HepG2 (cell line): ENCODE measurements around the gene COX4I1. TPM values are rescaled to one million over a fixed set of nuclear protein-coding genes. Genes with fewer than 3 reads are reported as not detected.

ENCODE experiments used
- ATAC-seq: fragments of 200-7000 bp; cut with Tn5 transposase; 3 replicates; pipeline ENCODE4 v1.9.1; 2020; ENCODE audit warnings: mild to moderate bottlenecking, moderate library complexity
- BruUV-seq: library from RNA; stranded (reverse); fragments of 400-500 nt; replicated peaks from 2 replicates; lab custom pipeline; 2021; lab: Mats Ljungman, UMichigan
- CTCF ChIA-PET: fragments of 300-600 bp; formaldehyde crosslinking; extraction: SDS; loops from one replicate; lab custom pipeline; 2021; ENCODE audit warnings: low total read pairs, inconsistent platforms, low intra/inter-chr PET ratio; lab: Yijun Ruan, JAX
- POLR2A ChIA-PET: fragments of 350-600 bp; sonication (Branson Sonifier 250); formaldehyde crosslinking; loops from one replicate; lab custom pipeline; 2020; ENCODE audit warnings: antibody characterized with exemption, inconsistent platforms; lab: Yijun Ruan, JAX
- DNase-seq: peaks from one replicate; pipeline ENCODE4 v3.0.0-alpha.2; 2015; ENCODE audit warnings: low spot score
- FAIRE-seq: peaks from 3 replicates; lab custom pipeline; 2011; peaks lifted over from hg19 to GRCh38; lab: Jason Lieb, UNC
- H2AFZ ChIP-seq: one replicate; pipeline ENCODE4 v1.6.1; 2011; ENCODE audit warnings: low read length, inconsistent platforms
- H3K27ac ChIP-seq: fragments of 300-600 bp; 3 replicates; pipeline ENCODE4 v1.8.0; 2011; ENCODE audit warnings: mixed run types, mild to moderate bottlenecking, mixed read lengths, low read length, inconsistent platforms; ENCODE audit not compliant: insufficient read depth; ENCODE audit errors: extremely low read length
- H3K27me3 ChIP-seq, 2 experiments: fragments of 200-600 bp in 1 of 2; 2 replicates in 1 of 2; 3 replicates in 1 of 2; pipeline versions ENCODE4 v1.6.0 to v1.8.0; 2011; ENCODE audit warnings: low read length in 2 of 2, mild to moderate bottlenecking in 2 of 2, moderate library complexity in 2 of 2, inconsistent platforms in 1 of 2; ENCODE audit not compliant: insufficient read depth in 2 of 2, control insufficient read depth in 1 of 2
- H3K36me3 ChIP-seq, 2 experiments: fragments of 200-600 bp in 1 of 2; replicated peaks in 1 of 2; 2 replicates in 1 of 2; 3 replicates in 1 of 2; pipeline versions ENCODE4 v1.5.1 to v1.8.0; 2011; ENCODE audit warnings: low read length in 2 of 2, inconsistent platforms in 1 of 2; ENCODE audit not compliant: insufficient read depth in 2 of 2, control insufficient read depth in 1 of 2
- H3K4me1 ChIP-seq: 2 replicates; pipeline ENCODE4 v1.5.1; 2012; ENCODE audit warnings: low read length, inconsistent platforms; ENCODE audit not compliant: insufficient read depth
- H3K4me2 ChIP-seq: 2 replicates; pipeline ENCODE4 v1.6.0; 2011; ENCODE audit warnings: low read depth, low read length, inconsistent platforms
- H3K4me3 ChIP-seq, 3 experiments: fragments of 200-600 bp in 1 of 3; sonication (generic), shearing (Covaris generic) in 1 of 3; replicated peaks in 1 of 3; 2 replicates each; pipeline ENCODE4 v1.5.1; 2011 to 2016; ENCODE audit warnings: low read length in 3 of 3, inconsistent platforms in 2 of 3, low read depth in 2 of 3, mild to moderate bottlenecking in 2 of 3, control low read depth in 1 of 3, mixed read lengths in 1 of 3; ENCODE audit not compliant: insufficient read depth in 1 of 3
- H3K79me2 ChIP-seq: one replicate; pipeline ENCODE4 v1.6.1; 2011; ENCODE audit warnings: low read length, inconsistent platforms; ENCODE audit not compliant: insufficient read depth
- H3K9ac ChIP-seq: 2 replicates; pipeline ENCODE4 v1.6.0; 2011; ENCODE audit warnings: mild to moderate bottlenecking, low read depth, low read length, inconsistent platforms; ENCODE audit not compliant: insufficient read depth
- H3K9me3 ChIP-seq: 2 replicates; pipeline ENCODE4 v1.5.1; 2012; ENCODE audit warnings: mild to moderate bottlenecking, low read length
- H4K20me1 ChIP-seq: 2 replicates; pipeline ENCODE4 v1.6.0; 2011; ENCODE audit warnings: inconsistent platforms, mild to moderate bottlenecking, low read length, moderate library complexity; ENCODE audit not compliant: insufficient read depth
- ARNT ChIP-seq: fragments of 450-650 bp; IDR thresholded peaks from 2 replicates; pipeline ENCODE4 v1.6.1; 2017
- CBX5 ChIP-seq: sonication (generic); formaldehyde crosslinking; IDR thresholded peaks from 2 replicates; pipeline ENCODE4 v1.4.0; 2020; ENCODE audit warnings: missing genetic modification reagents, borderline replicate concordance
- ETV6 ChIP-seq: sonication (generic); formaldehyde crosslinking; conservative IDR thresholded peaks from 2 replicates; pipeline ENCODE4 v1.4.0; 2020; ENCODE audit warnings: missing genetic modification reagents
- EZH2 ChIP-seq: conservative IDR thresholded peaks from 2 replicates; pipeline ENCODE4 v1.6.1; 2012; ENCODE audit warnings: mild to moderate bottlenecking, low read depth, low read length, moderate library complexity
- FIP1L1 ChIP-seq: fragments of 200-400 bp; formaldehyde crosslinking; IDR thresholded peaks from 2 replicates; pipeline ENCODE4 v1.6.1; 2018; ENCODE audit warnings: low read depth, mild to moderate bottlenecking, low read length, moderate library complexity, borderline replicate concordance; ENCODE audit not compliant: insufficient read depth
- GATAD1 ChIP-seq: IDR thresholded peaks from 2 replicates; pipeline ENCODE4 v1.6.1; 2016; ENCODE audit warnings: missing genetic modification reagents, missing compliant biosample characterization
- KDM5B ChIP-seq: sonication (generic); formaldehyde crosslinking; IDR thresholded peaks from 2 replicates; pipeline ENCODE4 v1.4.0; 2020; ENCODE audit warnings: missing genetic modification reagents, mild to moderate bottlenecking, borderline replicate concordance
- ZNF17 ChIP-seq: sonication (generic); formaldehyde crosslinking; IDR thresholded peaks from 2 replicates; pipeline ENCODE4 v1.5.0; 2020; ENCODE audit warnings: mild to moderate bottlenecking, missing genetic modification reagents
- ZNF75D ChIP-seq: sonication (generic); formaldehyde crosslinking; IDR thresholded peaks from 2 replicates; pipeline ENCODE4 v1.8.1; 2023; ENCODE audit warnings: missing genetic modification reagents, mild to moderate bottlenecking, borderline replicate concordance
- WGBS: methylation state at CpG from one replicate; pipeline ENCODE4 v1.1.6; 2017; ENCODE audit warnings: low lambda C conversion rate; 5-methylcytosine and 5-hydroxymethylcytosine counted together
- in situ Hi-C: cut with HindIII; loops from 2 replicates; pipeline ENCODE4 v1.10.0; 2017; ENCODE audit warnings: low pct_unique_long_range_greater_than_20kb; ENCODE audit not compliant: extremely low pct_ligation_motif_present
- intact Hi-C: fragments of 100-400 bp; cut with micrococcal nuclease; formaldehyde crosslinking; loops from one replicate; pipeline ENCODE4 v1.10.0; 2022; ENCODE audit not compliant: unreplicated experiment
- polyA plus RNA-seq, 8 experiments: library from polyadenylated mRNA; depleted of rRNA in 3 of 8; stranded (reverse) in 7 of 8; unstranded in 1 of 8; fragments of >200 nt; fragmentation: Illumina TruSeq in 4 of 8; extraction: Trizol in 4 of 8; gene quantifications; 2 replicates each; pipeline versions ENCODE4 v1.2.1 to v1.2.3, GENCODE V29; 2011 to 2016; ENCODE audit warnings: low read depth in 4 of 8, missing spikeins in 1 of 8, mixed read lengths in 1 of 8; ENCODE audit not compliant: insufficient read depth in 1 of 8
- total RNA-seq, 5 experiments: library from RNA; depleted of rRNA; stranded (reverse); fragments of >200 nt; fragmentation: Illumina TruSeq; extraction: Trizol; gene quantifications; 2 replicates each; pipeline ENCODE4 v1.2.3, GENCODE V29; 2016; ENCODE audit warnings: low read depth in 1 of 5
- TF ChIP-seq, protein P1 (sequence below): sonication (generic); formaldehyde crosslinking; IDR thresholded peaks from 2 replicates; pipeline ENCODE4 v1.8.1; 2022; ENCODE audit warnings: low read depth, mild to moderate bottlenecking, missing genetic modification reagents
- TF ChIP-seq, protein P2 (sequence below): sonication (generic); formaldehyde crosslinking; IDR thresholded peaks from 2 replicates; pipeline ENCODE4 v1.5.1; 2020; ENCODE audit warnings: mild to moderate bottlenecking, missing genetic modification reagents, moderate library complexity
- TF ChIP-seq, protein P3 (sequence below): IDR thresholded peaks from 2 replicates; pipeline ENCODE4 v1.6.1; 2016; ENCODE audit warnings: missing compliant biosample characterization, missing genetic modification reagents, borderline replicate concordance

The COX4I1 gene
- total and polyA plus RNA-seq, 2 of the 13 experiments (the other 11 are each of a cell fraction or from before 2014, with no cell fraction given): 658 to 902 TPM

GRCh38 chr16:85840395-85840794 lies 40.9 kb downstream of the COX4I1 start:
- Histone ChIP-seq H3K9ac (no peak overlapping the region), H3K4me2 (no peak overlapping the region), H3K36me3 (no peaks in the 10 kb centered on the region), H2AFZ (no peak overlapping the region), H3K4me1 (peaks cover 12% of the 10 kb centered on the region), H3K27ac (no peak overlapping the region), H3K27me3 (peaks cover 12 to 47% of the 10 kb centered on the region in 2 experiments; a peak in 3 of 5 replicates), H3K9me3 (no peaks in the 10 kb centered on the region), H3K79me2 (no peaks in the 10 kb centered on the region), H3K4me3 (no peak overlapping the region), H4K20me1 (no peaks in the 10 kb centered on the region)
- FAIRE-seq: no peak
- ChIA-PET CTCF (no interaction called here), POLR2A (no interaction called here)
- no TSS peak for BruUV-seq
- 47% methylated on average over 9 of the region's 9 CpGs for WGBS
- in situ Hi-C loops: no loop called here
- no peak for ATAC-seq
- no peak for DNase-seq
- intact Hi-C loops: no loop called here
- TF ChIP-seq, protein P1, sequence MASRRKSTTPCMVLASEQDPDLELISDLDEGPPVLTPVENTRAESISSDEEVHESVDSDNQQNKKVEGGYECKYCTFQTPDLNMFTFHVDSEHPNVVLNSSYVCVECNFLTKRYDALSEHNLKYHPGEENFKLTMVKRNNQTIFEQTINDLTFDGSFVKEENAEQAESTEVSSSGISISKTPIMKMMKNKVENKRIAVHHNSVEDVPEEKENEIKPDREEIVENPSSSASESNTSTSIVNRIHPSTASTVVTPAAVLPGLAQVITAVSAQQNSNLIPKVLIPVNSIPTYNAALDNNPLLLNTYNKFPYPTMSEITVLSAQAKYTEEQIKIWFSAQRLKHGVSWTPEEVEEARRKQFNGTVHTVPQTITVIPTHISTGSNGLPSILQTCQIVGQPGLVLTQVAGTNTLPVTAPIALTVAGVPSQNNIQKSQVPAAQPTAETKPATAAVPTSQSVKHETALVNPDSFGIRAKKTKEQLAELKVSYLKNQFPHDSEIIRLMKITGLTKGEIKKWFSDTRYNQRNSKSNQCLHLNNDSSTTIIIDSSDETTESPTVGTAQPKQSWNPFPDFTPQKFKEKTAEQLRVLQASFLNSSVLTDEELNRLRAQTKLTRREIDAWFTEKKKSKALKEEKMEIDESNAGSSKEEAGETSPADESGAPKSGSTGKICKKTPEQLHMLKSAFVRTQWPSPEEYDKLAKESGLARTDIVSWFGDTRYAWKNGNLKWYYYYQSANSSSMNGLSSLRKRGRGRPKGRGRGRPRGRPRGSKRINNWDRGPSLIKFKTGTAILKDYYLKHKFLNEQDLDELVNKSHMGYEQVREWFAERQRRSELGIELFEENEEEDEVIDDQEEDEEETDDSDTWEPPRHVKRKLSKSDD: no peak
- TF ChIP-seq, protein P2, sequence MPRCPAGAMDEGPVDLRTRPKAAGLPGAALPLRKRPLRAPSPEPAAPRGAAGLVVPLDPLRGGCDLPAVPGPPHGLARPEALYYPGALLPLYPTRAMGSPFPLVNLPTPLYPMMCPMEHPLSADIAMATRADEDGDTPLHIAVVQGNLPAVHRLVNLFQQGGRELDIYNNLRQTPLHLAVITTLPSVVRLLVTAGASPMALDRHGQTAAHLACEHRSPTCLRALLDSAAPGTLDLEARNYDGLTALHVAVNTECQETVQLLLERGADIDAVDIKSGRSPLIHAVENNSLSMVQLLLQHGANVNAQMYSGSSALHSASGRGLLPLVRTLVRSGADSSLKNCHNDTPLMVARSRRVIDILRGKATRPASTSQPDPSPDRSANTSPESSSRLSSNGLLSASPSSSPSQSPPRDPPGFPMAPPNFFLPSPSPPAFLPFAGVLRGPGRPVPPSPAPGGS (CRISPR knock-in tag): no peak
- TF ChIP-seq EZH2 (no peak), CBX5 (CRISPR knock-in tag) (no peak), FIP1L1 (no peak), GATAD1 (no peak), ETV6 (no peak), ZNF75D (CRISPR knock-in tag) (no peak), ZNF17 (CRISPR knock-in tag) (no peak), ARNT (no peak), KDM5B (CRISPR knock-in tag) (no peak)
- TF ChIP-seq, protein P3, sequence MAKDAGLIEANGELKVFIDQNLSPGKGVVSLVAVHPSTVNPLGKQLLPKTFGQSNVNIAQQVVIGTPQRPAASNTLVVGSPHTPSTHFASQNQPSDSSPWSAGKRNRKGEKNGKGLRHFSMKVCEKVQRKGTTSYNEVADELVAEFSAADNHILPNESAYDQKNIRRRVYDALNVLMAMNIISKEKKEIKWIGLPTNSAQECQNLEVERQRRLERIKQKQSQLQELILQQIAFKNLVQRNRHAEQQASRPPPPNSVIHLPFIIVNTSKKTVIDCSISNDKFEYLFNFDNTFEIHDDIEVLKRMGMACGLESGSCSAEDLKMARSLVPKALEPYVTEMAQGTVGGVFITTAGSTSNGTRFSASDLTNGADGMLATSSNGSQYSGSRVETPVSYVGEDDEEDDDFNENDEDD (CRISPR knock-in tag): no peak
